ENCODE results near the gene IGFL3. TPM values are rescaled to one million over a fixed set of nuclear protein-coding genes. Genes with fewer than 3 reads are reported as not detected.
A peak's percentile ranks its signal among the peaks of the same experiment; 100 is the strongest.

IGFL3 gene
- total RNA-seq, 6 donors from 2014 or later, result not detected

GRCh38 chr19:46118136-46118535 is 6.4 kb downstream of the IGFL3 start:
- Histone ChIP-seq H3K4me3 (no peak overlapping the region), H3K9me3 (no peaks in the 10 kb centered on the region), H3K27me3 (no peaks in the 10 kb centered on the region), H3K27ac (no peak overlapping the region), H3K36me3 (no peaks in the 10 kb centered on the region), H3K4me1 (no peaks in the 10 kb centered on the region)
- 82 to 85% methylated on average over 3 of the region's 3 CpGs for WGBS, 2 donors
- ATAC-seq (ENCODE audit: low FRiP score in 2 of 2), result no peak
- TF ChIP-seq POLR2AphosphoS5 (IDR thresholded peaks at IDR 0.05) (no peak), POLR2A (IDR thresholded peaks at IDR 0.05) (no peak), CTCF (IDR thresholded peaks at IDR 0.05) (no peak), EP300 (IDR thresholded peaks at IDR 0.05) (no peak)
- no peak for DNase-seq

- H3K36me3 ChIP-seq, result no peaks in the 10 kb centered on the region
- ATAC-seq (ENCODE audit: low FRiP score in 2 of 2), result no peak
- no peak overlapping the region for H3K4me3 ChIP-seq
- H3K9me3 ChIP-seq, result no peaks in the 10 kb centered on the region
- TF ChIP-seq POLR2AphosphoS5 (IDR thresholded peaks at IDR 0.05), result no peak
- TF ChIP-seq CTCF (IDR thresholded peaks at IDR 0.05), result no peak
- no peak for TF ChIP-seq POLR2A (IDR thresholded peaks at IDR 0.05)
- no peak for TF ChIP-seq EP300 (IDR thresholded peaks at IDR 0.05)
- H3K4me1 ChIP-seq, result no peaks in the 10 kb centered on the region
- DNase-seq, result no peak
- WGBS, 2 donors, result 69 to 82% methylated on average over 3 of the region's 3 CpGs
- H3K27me3 ChIP-seq, result no peaks in the 10 kb centered on the region
- H3K27ac ChIP-seq, result no peak overlapping the region
These were observed 8.4 kb downstream of the IGFL3 start for GRCh38 chr19:46116121-46116520.

- 71 to 75% methylated on average over 9 of the region's 9 CpGs for WGBS, 2 donors
- ATAC-seq (ENCODE audit: low FRiP score in 2 of 2) (peak in 1 of 2 donors; percentile 42), DNase-seq (no peak)
- no peak for TF ChIP-seq CTCF (IDR thresholded peaks at IDR 0.05)
- no peak for TF ChIP-seq POLR2AphosphoS5 (IDR thresholded peaks at IDR 0.05)
- no peak for TF ChIP-seq POLR2A (IDR thresholded peaks at IDR 0.05)
- TF ChIP-seq EP300 (IDR thresholded peaks at IDR 0.05), result no peak
- H3K4me3 ChIP-seq, result no peak overlapping the region
- no peaks in the 10 kb centered on the region for H3K36me3 ChIP-seq
- no peaks in the 10 kb centered on the region for H3K9me3 ChIP-seq
- no peaks in the 10 kb centered on the region for H3K27me3 ChIP-seq
- H3K4me1 ChIP-seq, result no peaks in the 10 kb centered on the region
- H3K27ac ChIP-seq, result no peak overlapping the region
These were observed 8.9 kb downstream of the IGFL3 start for GRCh38 chr19:46115396-46116106.

GRCh38 chr19:46113726-46114125 is 10.8 kb downstream of the IGFL3 start:
- no peak overlapping the region for H3K27ac ChIP-seq
- H3K36me3 ChIP-seq, result no peaks in the 10 kb centered on the region
- no peak for DNase-seq
- H3K9me3 ChIP-seq, result no peaks in the 10 kb centered on the region
- TF ChIP-seq POLR2AphosphoS5 (IDR thresholded peaks at IDR 0.05), result no peak
- no peak for TF ChIP-seq POLR2A (IDR thresholded peaks at IDR 0.05)
- TF ChIP-seq EP300 (IDR thresholded peaks at IDR 0.05), result no peak
- TF ChIP-seq CTCF (IDR thresholded peaks at IDR 0.05), result no peak
- 60 to 70% methylated on average over 1 of the region's 1 CpG for WGBS, 2 donors
- ATAC-seq (ENCODE audit: low FRiP score in 2 of 2), result no peak
- no peaks in the 10 kb centered on the region for H3K4me1 ChIP-seq
- no peaks in the 10 kb centered on the region for H3K27me3 ChIP-seq
- H3K4me3 ChIP-seq, result no peak overlapping the region

GRCh38 chr19:46112527-46112926 is 12.0 kb downstream of the IGFL3 start:
- Histone ChIP-seq H3K36me3 (no peaks in the 10 kb centered on the region), H3K4me1 (no peaks in the 10 kb centered on the region), H3K27me3 (no peaks in the 10 kb centered on the region), H3K27ac (no peak overlapping the region), H3K4me3 (no peak overlapping the region), H3K9me3 (no peaks in the 10 kb centered on the region)
- 72 to 73% methylated on average over 2 of the region's 2 CpGs for WGBS, 2 donors
- TF ChIP-seq POLR2A (IDR thresholded peaks at IDR 0.05), result no peak
- TF ChIP-seq POLR2AphosphoS5 (IDR thresholded peaks at IDR 0.05), result no peak
- no peak for TF ChIP-seq EP300 (IDR thresholded peaks at IDR 0.05)
- no peak for TF ChIP-seq CTCF (IDR thresholded peaks at IDR 0.05)
- no peak for ATAC-seq (ENCODE audit: low FRiP score in 2 of 2)
- DNase-seq, result no peak
